ENCODE results near the gene FRMD4A.

The FRMD4A gene

GRCh38 chr10:13649844-13650520, 680.7 kb downstream of the FRMD4A start:
- TF ChIP-seq CEBPB (IDR thresholded peaks at IDR 0.05), result no peak
- TF ChIP-seq FOXM1 (IDR thresholded peaks at IDR 0.05; ENCODE audit: borderline replicate concordance, low read depth), result no peak
- TF ChIP-seq MAX (IDR thresholded peaks at IDR 0.05), result no peak
- no peak for TF ChIP-seq TEAD4 (IDR thresholded peaks at IDR 0.05)
- TF ChIP-seq RAD21 (IDR thresholded peaks at IDR 0.05; ENCODE audit: low read depth), result no peak
- no peak for TF ChIP-seq USF1 (IDR thresholded peaks at IDR 0.05)
- TF ChIP-seq CREB1 (IDR thresholded peaks at IDR 0.05; ENCODE audit: low read depth), result no peak
- TF ChIP-seq NFIC (IDR thresholded peaks at IDR 0.05), result no peak
- no peak for TF ChIP-seq EGR1 (IDR thresholded peaks at IDR 0.05)
- no peak for TF ChIP-seq EP300 (IDR thresholded peaks at IDR 0.05; ENCODE audit: borderline replicate concordance)
- no peak for TF ChIP-seq TAF1 (IDR thresholded peaks at IDR 0.05; ENCODE audit: low read depth)
- TF ChIP-seq REST (IDR thresholded peaks at IDR 0.05; ENCODE audit: low read depth), result no peak
- TF ChIP-seq TCF12 (IDR thresholded peaks at IDR 0.05; ENCODE audit: low read depth), result no peak
- no peak for TF ChIP-seq ZBTB7A (IDR thresholded peaks at IDR 0.05; ENCODE audit: low read depth)
- TF ChIP-seq YY1 (IDR thresholded peaks at IDR 0.05; ENCODE audit: low read depth), result no peak

GRCh38 chr10:13648425-13648824, 682.3 kb downstream of the FRMD4A start:
- TF ChIP-seq EP300 (IDR thresholded peaks at IDR 0.05; ENCODE audit: borderline replicate concordance) (no peak), RAD21 (IDR thresholded peaks at IDR 0.05; ENCODE audit: low read depth) (no peak), EGR1 (IDR thresholded peaks at IDR 0.05) (no peak), TAF1 (IDR thresholded peaks at IDR 0.05; ENCODE audit: low read depth) (no peak), MAX (IDR thresholded peaks at IDR 0.05) (no peak), YY1 (IDR thresholded peaks at IDR 0.05; ENCODE audit: low read depth) (no peak), CEBPB (IDR thresholded peaks at IDR 0.05) (no peak), USF1 (IDR thresholded peaks at IDR 0.05) (no peak), FOXM1 (IDR thresholded peaks at IDR 0.05; ENCODE audit: borderline replicate concordance, low read depth) (no peak), NFIC (IDR thresholded peaks at IDR 0.05) (no peak), REST (IDR thresholded peaks at IDR 0.05; ENCODE audit: low read depth) (no peak), TEAD4 (IDR thresholded peaks at IDR 0.05) (no peak), CREB1 (IDR thresholded peaks at IDR 0.05; ENCODE audit: low read depth) (no peak), ZBTB7A (IDR thresholded peaks at IDR 0.05; ENCODE audit: low read depth) (no peak)

- no peak for TF ChIP-seq ZBTB7A (IDR thresholded peaks at IDR 0.05; ENCODE audit: low read depth)
- TF ChIP-seq NFIC (IDR thresholded peaks at IDR 0.05), result no peak
- no peak for TF ChIP-seq YY1 (IDR thresholded peaks at IDR 0.05; ENCODE audit: low read depth)
- no peak for TF ChIP-seq EGR1 (IDR thresholded peaks at IDR 0.05)
- no peak for TF ChIP-seq TAF1 (IDR thresholded peaks at IDR 0.05; ENCODE audit: low read depth)
- TF ChIP-seq TCF12 (IDR thresholded peaks at IDR 0.05; ENCODE audit: low read depth), result no peak
- TF ChIP-seq USF1 (IDR thresholded peaks at IDR 0.05), result no peak
- no peak for TF ChIP-seq CEBPB (IDR thresholded peaks at IDR 0.05)
- no peak for TF ChIP-seq RAD21 (IDR thresholded peaks at IDR 0.05; ENCODE audit: low read depth)
- TF ChIP-seq CREB1 (IDR thresholded peaks at IDR 0.05; ENCODE audit: low read depth), result no peak
Observed at GRCh38 chr10:13644866-13645265, 685.9 kb downstream of the FRMD4A start.

- TF ChIP-seq TCF12 (IDR thresholded peaks at IDR 0.05; ENCODE audit: low read depth) (no peak), NFIC (IDR thresholded peaks at IDR 0.05) (no peak), TEAD4 (IDR thresholded peaks at IDR 0.05) (no peak), REST (IDR thresholded peaks at IDR 0.05; ENCODE audit: low read depth) (no peak), EP300 (IDR thresholded peaks at IDR 0.05; ENCODE audit: borderline replicate concordance) (no peak), MAX (IDR thresholded peaks at IDR 0.05) (no peak), FOXM1 (IDR thresholded peaks at IDR 0.05; ENCODE audit: borderline replicate concordance, low read depth) (no peak), TAF1 (IDR thresholded peaks at IDR 0.05; ENCODE audit: low read depth) (no peak), CREB1 (IDR thresholded peaks at IDR 0.05; ENCODE audit: low read depth) (no peak), RAD21 (IDR thresholded peaks at IDR 0.05; ENCODE audit: low read depth) (no peak), ZBTB7A (IDR thresholded peaks at IDR 0.05; ENCODE audit: low read depth) (no peak)
Observed at GRCh38 chr10:13643016-13643415, 687.7 kb downstream of the FRMD4A start.

Data from Ishikawa (cell line).